ENCODE results near the gene AEBP1. TPM values are rescaled to one million over a fixed set of nuclear protein-coding genes. Genes with fewer than 3 reads are reported as not detected.

The AEBP1 gene
- total and polyA plus RNA-seq, 2 of the 4 experiments (the other 2 are of a cell fraction): 1.1 to 5.7 TPM

GRCh38 chr7:44107116-44107960 lies 3.2 kb downstream of the AEBP1 start:
- no peaks in the 10 kb centered on the region; a peak in 1 of 4 replicates for H3K79me1 ChIP-seq (ENCODE audit: low read depth in 1 of 2, low read length in 2 of 2)
- no peak overlapping the region for H3K4me3 ChIP-seq (ENCODE audit: insufficient read depth, low read depth, low read length)
- dilution Hi-C loops (cut with HindIII; ENCODE audit: low sequenced_read_pairs, unreplicated experiment): no loop called here
- no peak overlapping the region for H2BK120ac ChIP-seq (ENCODE audit: low read depth, low read length)
- TF ChIP-seq MAZ (IDR thresholded peaks at IDR 0.05; ENCODE audit: borderline replicate concordance, low read depth, low read length): no peak
- ChIA-PET CTCF (no interaction called here), POLR2A (ENCODE audit: unreplicated experiment) (no interaction called here)
- H3K4me1 ChIP-seq (ENCODE audit: control insufficient read depth, insufficient read depth, low read length): peaks cover 17% of the 10 kb centered on the region
- no peaks in the 10 kb centered on the region for H4K20me1 ChIP-seq (ENCODE audit: insufficient read depth, low read length)
- no peak overlapping the region for H4K5ac ChIP-seq (ENCODE audit: low read depth, low read length)
- 87% methylated on average over 4 of the region's 18 CpGs; no CpG with 5 or more reads in 1 of the 2 experiments for WGBS, 2 experiments (ENCODE audit: extremely low coverage in 2 of 2, insufficient read length in 1 of 2)
- H2AK5ac ChIP-seq (ENCODE audit: low read depth, low read length): peak overlapping the region; percentile 47
- no peak overlapping the region for H4K91ac ChIP-seq (ENCODE audit: insufficient read depth, low read depth, low read length)
- no peaks in the 10 kb centered on the region for H3K9me3 ChIP-seq (ENCODE audit: control insufficient read depth, insufficient read depth, low read length)
- H3K14ac ChIP-seq (replicated peaks; ENCODE audit: low read depth, low read length): no peak overlapping the region
- ATAC-seq (ENCODE audit: low read depth) (no peak), DNase-seq (no peak)
- H3K27ac ChIP-seq (ENCODE audit: insufficient read depth, low read length): no peak overlapping the region
- H3K27me3 ChIP-seq (ENCODE audit: control insufficient read depth, insufficient read depth, low read length): no peaks in the 10 kb centered on the region
- no peak overlapping the region for H3K56ac ChIP-seq (ENCODE audit: extremely low read depth, insufficient read depth, low read length)
- no peak overlapping the region for H2BK20ac ChIP-seq (ENCODE audit: low read depth, low read length)
- in situ Hi-C loops (cut with MboI; ENCODE audit: low sequenced_read_pairs): no loop called here
- intact Hi-C loops (cut with micrococcal nuclease): no loop called here
- H3K36me3 ChIP-seq (ENCODE audit: control insufficient read depth, insufficient read depth, low read length): no peaks in the 10 kb centered on the region; the same call in 1 of the 2 replicates
- no peak overlapping the region for H2BK15ac ChIP-seq (ENCODE audit: low read depth, low read length)
- H2BK5ac ChIP-seq (ENCODE audit: low read depth, low read length, poor library complexity, severe bottlenecking): no peak overlapping the region
- H2AFZ ChIP-seq (replicated peaks; ENCODE audit: low read length, poor library complexity): no peak overlapping the region
- no peak overlapping the region for H3K23ac ChIP-seq (ENCODE audit: low read depth, low read length)
- H3K18ac ChIP-seq (ENCODE audit: low read depth, low read length): no peak overlapping the region
- BruUV-seq (replicated peaks): no TSS peak
- H3K9me1 ChIP-seq (ENCODE audit: insufficient read depth, low read length): peaks cover 17% of the 10 kb centered on the region
- no peak overlapping the region for H3K4ac ChIP-seq (ENCODE audit: low read depth, low read length)
- peak overlapping the region; percentile 61 for H2AK9ac ChIP-seq (replicated peaks; ENCODE audit: low read depth, low read length, poor library complexity)
- H4K8ac ChIP-seq (ENCODE audit: low read depth in 2 of 2, low read length in 2 of 2): no peak overlapping the region
- no peak overlapping the region for H3K4me2 ChIP-seq (ENCODE audit: low read depth, low read length)
- no peak overlapping the region for H3K9ac ChIP-seq (ENCODE audit: low read depth, low read length)
